Endothelial cell of umbilical vein (primary cell): Measurements from ENCODE around the gene EIF1AD. TPM values are rescaled to one million over a fixed set of nuclear protein-coding genes. Genes with fewer than 3 reads are reported as not detected.

ENCODE experiments used
- BruUV-seq: library from RNA; stranded (reverse); fragments of 400-500 nt; replicated peaks from 2 replicates; lab custom pipeline; 2021; lab: Mats Ljungman, UMichigan
- CTCF ChIA-PET: fragments of 300-600, 350-600 bp; sonication (Branson Sonifier 250); formaldehyde crosslinking; loops from one replicate; lab custom pipeline; 2021; ENCODE audit warnings: antibody characterized with exemption, inconsistent platforms; lab: Charles Lee
- POLR2A ChIA-PET: fragments of 300-600, 350-600 bp; sonication (Branson Sonifier 250); formaldehyde crosslinking; loops from one replicate; lab custom pipeline; 2021; ENCODE audit warnings: antibody characterized with exemption, inconsistent platforms; lab: Charles Lee
- DNase-seq: peaks from one replicate; pipeline ENCODE4 v3.0.0-alpha.2; 2011; ENCODE audit warnings: low read depth, low spot score
- FAIRE-seq: peaks from 2 replicates; lab custom pipeline; 2011; peaks lifted over from hg19 to GRCh38; lab: Jason Lieb, UNC
- H2AFZ ChIP-seq: 2 replicates; pipeline ENCODE4 v1.6.0; 2012; ENCODE audit warnings: low read depth, low read length, control low read depth, inconsistent platforms
- H3K27ac ChIP-seq: 2 replicates; pipeline ENCODE4 v1.5.1; 2011; ENCODE audit warnings: low read depth, mild to moderate bottlenecking, control low read depth, low read length, moderate library complexity; ENCODE audit not compliant: insufficient read depth
- H3K27me3 ChIP-seq, 2 experiments: 2 replicates each; pipeline versions ENCODE4 v1.6.0 to v1.6.1; 2011; ENCODE audit warnings: low read length in 2 of 2, mixed read lengths in 1 of 2; ENCODE audit not compliant: control insufficient read depth in 2 of 2, insufficient read depth in 2 of 2
- H3K36me3 ChIP-seq, 2 experiments: 2 replicates in 1 of 2; 3 replicates in 1 of 2; pipeline ENCODE4 v1.5.1; 2011; ENCODE audit warnings: low read length in 2 of 2, mild to moderate bottlenecking in 1 of 2, moderate library complexity in 1 of 2; ENCODE audit not compliant: control insufficient read depth in 2 of 2, insufficient read depth in 2 of 2; ENCODE audit errors: extremely low read depth in 1 of 2
- H3K4me1 ChIP-seq: 3 replicates; pipeline ENCODE4 v1.5.1; 2011; ENCODE audit warnings: mild to moderate bottlenecking, low read length; ENCODE audit not compliant: control insufficient read depth, insufficient read depth; ENCODE audit errors: extremely low read depth
- H3K4me2 ChIP-seq: 2 replicates; pipeline ENCODE4 v1.6.1; 2011; ENCODE audit warnings: low read length, control low read depth, mixed read lengths; ENCODE audit not compliant: insufficient read depth
- H3K4me3 ChIP-seq, 3 experiments: fragments of 200-600 bp in 1 of 3; sonication (generic), shearing (Covaris generic) in 1 of 3; replicated peaks in 1 of 3; 2 replicates each; pipeline ENCODE4 v1.5.1; 2011 to 2016; ENCODE audit warnings: control low read depth in 3 of 3, low read length in 3 of 3, mild to moderate bottlenecking in 2 of 3, inconsistent platforms in 1 of 3, low read depth in 1 of 3, moderate library complexity in 1 of 3; ENCODE audit not compliant: insufficient read depth in 1 of 3
- H3K79me2 ChIP-seq: 2 replicates; pipeline ENCODE4 v1.6.0; 2012; ENCODE audit warnings: low read length, inconsistent platforms; ENCODE audit not compliant: control insufficient read depth, insufficient read depth
- H3K9ac ChIP-seq: replicated peaks from 2 replicates; pipeline ENCODE3; 2011; ENCODE audit warnings: low read length, control low read depth; ENCODE audit not compliant: insufficient read depth; ENCODE audit errors: extremely low read depth
- H3K9me1 ChIP-seq: replicated peaks from 3 replicates; pipeline ENCODE4 v1.6.0; 2011; ENCODE audit warnings: mild to moderate bottlenecking, low read length; ENCODE audit not compliant: control insufficient read depth, insufficient read depth; ENCODE audit errors: extremely low read depth
- H3K9me3 ChIP-seq: replicated peaks from 2 replicates; pipeline ENCODE4 v1.5.1; 2012; ENCODE audit warnings: low read length, inconsistent platforms; ENCODE audit not compliant: control insufficient read depth, insufficient read depth
- H4K20me1 ChIP-seq: replicated peaks from 2 replicates; pipeline ENCODE3; 2011; ENCODE audit warnings: mild to moderate bottlenecking, low read length; ENCODE audit not compliant: control insufficient read depth, insufficient read depth; ENCODE audit errors: extremely low read depth
- FOS ChIP-seq: IDR thresholded peaks from 2 replicates; pipeline ENCODE4 v1.6.1; 2011; ENCODE audit warnings: mild to moderate bottlenecking, low read length, moderate library complexity, borderline replicate concordance; ENCODE audit not compliant: insufficient read depth
- GATA2 ChIP-seq: IDR thresholded peaks from 2 replicates; pipeline ENCODE4 v1.7.0; 2011; ENCODE audit warnings: low read depth, mild to moderate bottlenecking, moderate library complexity, mixed read lengths, low read length; ENCODE audit not compliant: insufficient read length, insufficient read depth
- JUN ChIP-seq: IDR thresholded peaks from 2 replicates; pipeline ENCODE4 v1.6.1; 2011; ENCODE audit warnings: borderline replicate concordance, low read depth; ENCODE audit not compliant: insufficient read length, insufficient read depth
- POLR2A ChIP-seq: IDR thresholded peaks from 2 replicates; pipeline ENCODE4 v1.6.1; 2012; ENCODE audit warnings: low read depth, mild to moderate bottlenecking, control low read depth, low read length
- dilution Hi-C: fragments of 300-500 bp; cut with MboI; formaldehyde crosslinking; loops from one replicate; pipeline ENCODE4 v1.15.0; 2019; ENCODE audit warnings: low sequenced_read_pairs; ENCODE audit not compliant: extremely low pct_ligation_motif_present
- intact Hi-C: fragments of 100-400 bp; cut with micrococcal nuclease; formaldehyde crosslinking; loops from one replicate; pipeline ENCODE4 v1.10.0; 2022
- polyA plus RNA-seq, 4 experiments: library from polyadenylated mRNA; depleted of rRNA in 3 of 4; stranded (reverse) in 3 of 4; unstranded in 1 of 4; fragments of >200 nt; gene quantifications; 2 replicates each; pipeline versions ENCODE4 v1.2.1 to v1.2.3, GENCODE V29; 2011 to 2012; ENCODE audit warnings: missing spikeins in 1 of 4
- total RNA-seq: library from RNA; stranded (reverse); gene quantifications from 2 replicates; pipeline ENCODE4 v1.2.3, GENCODE V29; 2021
- TF ChIP-seq, protein P1 (sequence below), 2 donors: IDR thresholded peaks; 1 replicate in 1 of 2; 2 replicates in 1 of 2; pipeline ENCODE4 v1.5.1; 2011; ENCODE audit warnings: low read length in 2 of 2, mild to moderate bottlenecking in 2 of 2, moderate library complexity in 2 of 2, control low read depth in 1 of 2, inconsistent platforms in 1 of 2, low read depth in 1 of 2; ENCODE audit not compliant: insufficient read depth in 1 of 2; ENCODE audit errors: extremely low read depth in 1 of 2

Gene EIF1AD
- total and polyA plus RNA-seq, 2 donors (not counting 3 experiments of a cell fraction or from before 2014, with no cell fraction given), result 39.3 to 39.7 TPM

GRCh38 chr11:66044757-66045156 is 42.8 kb upstream of the EIF1AD start:
- no peak overlapping the region for H3K27ac ChIP-seq
- dilution Hi-C loops (no loop called here), intact Hi-C loops (loop anchor here (1.0 to 2.0 kb wide), 3 partner anchors 22 to 55 kb away; partner anchors contain the start of genes BANF1 and EIF1AD)
- peaks cover 2 to 3% of the 10 kb centered on the region in 2 experiments for H3K27me3 ChIP-seq
- H3K4me1 ChIP-seq, result no peaks in the 10 kb centered on the region
- ChIA-PET CTCF (interaction anchor here (0.6 to 2.9 kb wide), 36 partner anchors 9 to 339 kb away, joined by 3 to 31 read pairs (median 5); partner anchors contain the start of genes BANF1, CATSPER1, CST6 and FIBP), POLR2A (no interaction called here)
- H3K9me1 ChIP-seq, result no peaks in the 10 kb centered on the region
- BruUV-seq, result no TSS peak
- no peak overlapping the region for H3K9ac ChIP-seq
- TF ChIP-seq FOS (no peak), JUN (no peak), GATA2 (no peak), POLR2A (no peak)
- TF ChIP-seq, protein P1, sequence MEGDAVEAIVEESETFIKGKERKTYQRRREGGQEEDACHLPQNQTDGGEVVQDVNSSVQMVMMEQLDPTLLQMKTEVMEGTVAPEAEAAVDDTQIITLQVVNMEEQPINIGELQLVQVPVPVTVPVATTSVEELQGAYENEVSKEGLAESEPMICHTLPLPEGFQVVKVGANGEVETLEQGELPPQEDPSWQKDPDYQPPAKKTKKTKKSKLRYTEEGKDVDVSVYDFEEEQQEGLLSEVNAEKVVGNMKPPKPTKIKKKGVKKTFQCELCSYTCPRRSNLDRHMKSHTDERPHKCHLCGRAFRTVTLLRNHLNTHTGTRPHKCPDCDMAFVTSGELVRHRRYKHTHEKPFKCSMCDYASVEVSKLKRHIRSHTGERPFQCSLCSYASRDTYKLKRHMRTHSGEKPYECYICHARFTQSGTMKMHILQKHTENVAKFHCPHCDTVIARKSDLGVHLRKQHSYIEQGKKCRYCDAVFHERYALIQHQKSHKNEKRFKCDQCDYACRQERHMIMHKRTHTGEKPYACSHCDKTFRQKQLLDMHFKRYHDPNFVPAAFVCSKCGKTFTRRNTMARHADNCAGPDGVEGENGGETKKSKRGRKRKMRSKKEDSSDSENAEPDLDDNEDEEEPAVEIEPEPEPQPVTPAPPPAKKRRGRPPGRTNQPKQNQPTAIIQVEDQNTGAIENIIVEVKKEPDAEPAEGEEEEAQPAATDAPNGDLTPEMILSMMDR (IDR thresholded peaks at IDR 0.05; ENCODE audit: extremely low read depth in 1 of 2, insufficient read depth in 1 of 2, low read depth in 1 of 2, low read length in 2 of 2), result no peak
- H3K4me2 ChIP-seq, result no peak overlapping the region
- no peaks in the 10 kb centered on the region for H3K79me2 ChIP-seq
- H3K4me3 ChIP-seq, result no peak overlapping the region
- no peaks in the 10 kb centered on the region for H3K9me3 ChIP-seq
- no peak for FAIRE-seq
- H4K20me1 ChIP-seq, result no peaks in the 10 kb centered on the region
- H2AFZ ChIP-seq, result no peak overlapping the region
- H3K36me3 ChIP-seq, result no peaks in the 10 kb centered on the region
- DNase-seq, result no peak
